Lower leg skin (tissue), 3 donors: ENCODE measurements around the gene C19orf12.

Experiments
- POLR2A ChIP-seq, 2 donors: fragments of 450-650 bp; IDR thresholded peaks; one replicate each; pipeline ENCODE4 v1.6.1; 2016 to 2017; ENCODE audit warnings: antibody characterized with exemption in 2 of 2, mild to moderate bottlenecking in 1 of 2, moderate library complexity in 1 of 2
- TF ChIP-seq, protein P1 (sequence below), 3 donors: fragments of 450-650 bp; IDR thresholded peaks; one replicate each; pipeline ENCODE4 v1.5.1; 2016; ENCODE audit warnings: antibody characterized with exemption in 3 of 3, mild to moderate bottlenecking in 3 of 3, moderate library complexity in 2 of 3

GRCh38 chr19:29670255-29670654 lies 44.8 kb downstream of the C19orf12 start:
- TF ChIP-seq, protein P1, sequence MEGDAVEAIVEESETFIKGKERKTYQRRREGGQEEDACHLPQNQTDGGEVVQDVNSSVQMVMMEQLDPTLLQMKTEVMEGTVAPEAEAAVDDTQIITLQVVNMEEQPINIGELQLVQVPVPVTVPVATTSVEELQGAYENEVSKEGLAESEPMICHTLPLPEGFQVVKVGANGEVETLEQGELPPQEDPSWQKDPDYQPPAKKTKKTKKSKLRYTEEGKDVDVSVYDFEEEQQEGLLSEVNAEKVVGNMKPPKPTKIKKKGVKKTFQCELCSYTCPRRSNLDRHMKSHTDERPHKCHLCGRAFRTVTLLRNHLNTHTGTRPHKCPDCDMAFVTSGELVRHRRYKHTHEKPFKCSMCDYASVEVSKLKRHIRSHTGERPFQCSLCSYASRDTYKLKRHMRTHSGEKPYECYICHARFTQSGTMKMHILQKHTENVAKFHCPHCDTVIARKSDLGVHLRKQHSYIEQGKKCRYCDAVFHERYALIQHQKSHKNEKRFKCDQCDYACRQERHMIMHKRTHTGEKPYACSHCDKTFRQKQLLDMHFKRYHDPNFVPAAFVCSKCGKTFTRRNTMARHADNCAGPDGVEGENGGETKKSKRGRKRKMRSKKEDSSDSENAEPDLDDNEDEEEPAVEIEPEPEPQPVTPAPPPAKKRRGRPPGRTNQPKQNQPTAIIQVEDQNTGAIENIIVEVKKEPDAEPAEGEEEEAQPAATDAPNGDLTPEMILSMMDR (IDR thresholded peaks at IDR 0.05): no peak
- TF ChIP-seq POLR2A (IDR thresholded peaks at IDR 0.05): no peak
